ENCODE results near the gene MYH1.
"Not testable (repeated sequence)": the region's sequence is repeated elsewhere in the genome, so short reads cannot be mapped to it uniquely, and the experiment has no call there.

The MYH1 gene

GRCh38 chr17:10518271-10519037, at the start of gene MYH1:
Gene MYH1 (minus strand): TSS chr17:10518542. CDS start chr17:10516642, 1,900 bp downstream.
- no peak for DNase-seq

GRCh38 chr17:10563991-10564660, 45.8 kb upstream of the MYH1 start:
- no peak for DNase-seq

- DNase-seq, result no peak
These were observed 39.7 kb upstream of the MYH1 start for GRCh38 chr17:10558049-10558448.

GRCh38 chr17:10557422-10557821, 39.1 kb upstream of the MYH1 start:
- DNase-seq, result no peak

GRCh38 chr17:10556301-10557005, 38.1 kb upstream of the MYH1 start:
- no peak for DNase-seq

GRCh38 chr17:10550014-10550413, 31.7 kb upstream of the MYH1 start:
- no peak for DNase-seq

GRCh38 chr17:10549096-10549842, 30.9 kb upstream of the MYH1 start, which contains the start of gene MYH2:
Gene MYH2 (minus strand): TSS chr17:10549658. CDS start chr17:10547920, 1,738 bp downstream.
- no peak for DNase-seq

GRCh38 chr17:10547351-10547750, 29.0 kb upstream of the MYH1 start:
- no peak for DNase-seq

GRCh38 chr17:10543486-10543885, 25.1 kb upstream of the MYH1 start:
- DNase-seq, result not testable (repeated sequence)

GRCh38 chr17:10541179-10541578, 22.8 kb upstream of the MYH1 start:
- not testable (repeated sequence) for DNase-seq

GRCh38 chr17:10532026-10532425, 13.7 kb upstream of the MYH1 start:
- no peak for DNase-seq

GRCh38 chr17:10527419-10527818, 9.1 kb upstream of the MYH1 start:
- no peak for DNase-seq

- DNase-seq, result no peak
These were observed 8.2 kb upstream of the MYH1 start for GRCh38 chr17:10526517-10526916.

- no peak for DNase-seq
These were observed 4.7 kb upstream of the MYH1 start for GRCh38 chr17:10523064-10523463.

GRCh38 chr17:10521949-10522348, 3.6 kb upstream of the MYH1 start:
- DNase-seq, result no peak

- no peak for DNase-seq
These were observed 1.7 kb downstream of the MYH1 start for GRCh38 chr17:10516638-10517037.

- DNase-seq, result no peak
These were observed 2.3 kb downstream of the MYH1 start for GRCh38 chr17:10516065-10516464.

- no peak for DNase-seq
These were observed 4.9 kb downstream of the MYH1 start for GRCh38 chr17:10513299-10514067.

- no peak for DNase-seq
These were observed 5.5 kb downstream of the MYH1 start for GRCh38 chr17:10512856-10513255.

GRCh38 chr17:10499950-10500349, 18.4 kb downstream of the MYH1 start:
- no peak for DNase-seq

GRCh38 chr17:10492004-10492403, 26.3 kb downstream of the MYH1 start:
- DNase-seq, result no peak

GRCh38 chr17:10482252-10482651, 36.1 kb downstream of the MYH1 start:
- no peak for DNase-seq
